BE2C (cell line): ENCODE results near the gene TSPAN16.

Source experiments
- DNase-seq: peaks from one replicate; pipeline ENCODE4 v3.0.0-alpha.2; 2020
- H3K27me3 ChIP-seq: fragments of 250-450 bp; sonication (Bioruptor Pico); 2 replicates; pipeline ENCODE4 v1.5.1; 2020; ENCODE audit warnings: mild to moderate bottlenecking
- H3K36me3 ChIP-seq: fragments of 250-450 bp; sonication (Bioruptor Pico); 2 replicates; pipeline ENCODE4 v1.5.1; 2020; ENCODE audit warnings: mild to moderate bottlenecking
- H3K4me1 ChIP-seq: fragments of 250-450 bp; sonication (Bioruptor Pico); 2 replicates; pipeline ENCODE4 v1.5.1; 2020
- H3K4me3 ChIP-seq: 2 replicates; pipeline ENCODE4 v1.5.1; 2011; ENCODE audit warnings: low read depth, low read length
- H3K9me3 ChIP-seq: fragments of 250-450 bp; sonication (Bioruptor Pico); 2 replicates; pipeline ENCODE4 v1.5.1; 2020
- TF ChIP-seq, protein P1 (sequence below): IDR thresholded peaks from 2 replicates; pipeline ENCODE4 v1.5.1; 2012; ENCODE audit warnings: mild to moderate bottlenecking, low read depth, low read length

TSPAN16 gene

DNA sequence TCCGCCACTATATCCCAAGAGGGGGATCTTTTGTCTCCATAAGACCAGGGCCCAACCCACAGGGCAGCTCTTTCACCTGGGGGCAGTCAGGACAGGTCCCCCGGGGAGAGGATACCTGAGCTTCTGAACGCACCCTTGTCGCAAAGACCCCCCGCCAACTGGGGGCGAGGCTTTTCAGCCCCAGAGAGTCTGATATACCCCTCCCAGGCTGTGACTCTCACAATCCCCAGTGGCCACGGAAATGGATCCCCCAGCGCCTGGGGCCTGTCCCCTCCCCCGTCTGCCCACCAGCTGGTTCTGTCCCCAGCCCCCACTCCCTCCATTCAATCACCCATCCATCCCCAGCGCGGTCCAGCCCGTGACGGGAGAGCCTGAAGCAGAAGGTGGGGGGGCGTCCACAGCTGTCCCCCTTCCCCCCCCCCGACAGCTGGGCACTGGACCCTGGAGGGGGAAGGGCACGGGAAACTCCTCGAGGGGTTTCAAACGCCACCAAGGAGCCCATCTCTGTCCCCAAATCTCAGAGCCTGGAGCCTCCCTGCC, 34.5 kb upstream of the TSPAN16 start:
- H3K9me3 ChIP-seq = no peaks in the 10 kb centered on the region
- peak overlapping the region; percentile 49 for H3K4me3 ChIP-seq
- TF ChIP-seq, protein P1, sequence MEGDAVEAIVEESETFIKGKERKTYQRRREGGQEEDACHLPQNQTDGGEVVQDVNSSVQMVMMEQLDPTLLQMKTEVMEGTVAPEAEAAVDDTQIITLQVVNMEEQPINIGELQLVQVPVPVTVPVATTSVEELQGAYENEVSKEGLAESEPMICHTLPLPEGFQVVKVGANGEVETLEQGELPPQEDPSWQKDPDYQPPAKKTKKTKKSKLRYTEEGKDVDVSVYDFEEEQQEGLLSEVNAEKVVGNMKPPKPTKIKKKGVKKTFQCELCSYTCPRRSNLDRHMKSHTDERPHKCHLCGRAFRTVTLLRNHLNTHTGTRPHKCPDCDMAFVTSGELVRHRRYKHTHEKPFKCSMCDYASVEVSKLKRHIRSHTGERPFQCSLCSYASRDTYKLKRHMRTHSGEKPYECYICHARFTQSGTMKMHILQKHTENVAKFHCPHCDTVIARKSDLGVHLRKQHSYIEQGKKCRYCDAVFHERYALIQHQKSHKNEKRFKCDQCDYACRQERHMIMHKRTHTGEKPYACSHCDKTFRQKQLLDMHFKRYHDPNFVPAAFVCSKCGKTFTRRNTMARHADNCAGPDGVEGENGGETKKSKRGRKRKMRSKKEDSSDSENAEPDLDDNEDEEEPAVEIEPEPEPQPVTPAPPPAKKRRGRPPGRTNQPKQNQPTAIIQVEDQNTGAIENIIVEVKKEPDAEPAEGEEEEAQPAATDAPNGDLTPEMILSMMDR = no peak
- no peaks in the 10 kb centered on the region for H3K4me1 ChIP-seq
- H3K27me3 ChIP-seq = no peaks in the 10 kb centered on the region
- no peak for DNase-seq
- no peaks in the 10 kb centered on the region for H3K36me3 ChIP-seq

DNA sequence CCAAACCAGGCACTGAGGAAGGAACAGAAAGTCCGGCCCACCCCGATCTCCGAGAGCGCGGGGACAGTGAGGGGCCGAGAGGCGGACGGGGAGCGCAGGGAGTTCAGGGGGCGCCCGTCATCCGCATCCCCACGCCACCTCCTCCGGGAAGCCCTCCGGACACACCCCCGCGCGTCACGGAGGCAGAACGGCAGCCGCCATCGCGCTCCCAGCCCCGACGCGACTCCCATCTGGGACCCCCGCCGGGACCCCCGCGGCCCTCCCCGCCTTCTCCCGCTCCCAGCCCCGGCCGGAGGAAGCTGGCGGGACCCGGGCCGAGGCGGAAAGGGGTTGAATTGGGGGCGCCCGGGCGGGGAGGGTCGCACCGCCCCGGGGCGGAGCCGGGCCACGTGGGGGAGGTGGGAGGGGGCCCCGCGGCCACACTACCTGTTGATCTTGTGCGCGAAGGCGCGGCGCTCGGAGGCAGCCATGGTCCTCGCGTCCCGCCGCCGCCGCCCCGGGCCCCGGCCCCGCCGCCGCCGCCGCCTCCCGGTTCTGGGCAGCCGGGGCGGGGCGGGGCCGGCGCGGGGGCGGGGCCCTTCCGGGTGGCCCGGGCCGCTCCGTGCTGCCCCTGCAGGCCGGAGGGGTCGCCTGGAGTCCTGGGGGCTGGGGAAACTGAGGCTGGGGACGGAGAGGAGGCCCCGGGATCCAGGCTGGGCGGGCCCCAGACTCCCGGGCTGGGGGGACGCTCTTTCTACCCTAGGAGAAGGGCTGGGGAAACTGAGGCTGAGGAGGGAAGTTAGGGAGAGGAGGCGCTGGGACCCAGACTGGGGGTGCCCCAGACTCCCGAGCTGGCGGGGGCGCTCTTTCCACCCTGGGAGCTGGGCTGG, 33.8 kb upstream of the TSPAN16 start, which contains the start of gene DOCK6:
TSS of gene DOCK6 (minus strand) at position 554 of the 869 bp plus-strand sequence. CDS start at position 470, 84 bp downstream.
- Histone ChIP-seq H3K9me3 (no peaks in the 10 kb centered on the region), H3K36me3 (no peaks in the 10 kb centered on the region), H3K4me1 (no peaks in the 10 kb centered on the region), H3K27me3 (no peaks in the 10 kb centered on the region), H3K4me3 (peak within 1 kb of the TSS; percentile 49)
- TF ChIP-seq, protein P1 = no peak; the same call in 1 of the 2 replicates
- DNase-seq = peak; percentile 32

DNA sequence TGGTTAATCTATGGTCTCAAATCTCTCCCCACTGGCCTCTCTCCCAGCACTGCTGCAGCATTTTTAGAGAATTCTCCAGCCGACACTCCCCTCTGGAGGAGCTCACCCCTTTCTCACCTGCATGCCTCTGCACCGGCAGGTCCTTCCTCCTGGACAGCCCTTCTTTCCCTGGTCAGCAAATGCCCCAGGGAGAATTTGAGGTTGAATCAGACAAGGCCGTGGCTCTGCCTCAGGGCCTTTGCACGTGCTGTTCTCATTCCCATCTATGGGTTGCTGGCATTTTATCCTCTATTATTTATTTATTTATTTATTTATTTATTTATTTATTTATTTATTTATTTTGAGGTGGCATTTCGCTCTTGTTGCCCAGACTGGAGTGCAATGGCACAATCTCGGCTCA, 32.2 kb upstream of the TSPAN16 start:
- Histone ChIP-seq H3K9me3 (no peaks in the 10 kb centered on the region), H3K4me1 (no peaks in the 10 kb centered on the region), H3K36me3 (no peaks in the 10 kb centered on the region), H3K27me3 (no peaks in the 10 kb centered on the region), H3K4me3 (no peak overlapping the region)
- no peak for DNase-seq
- TF ChIP-seq, protein P1 = no peak

DNA sequence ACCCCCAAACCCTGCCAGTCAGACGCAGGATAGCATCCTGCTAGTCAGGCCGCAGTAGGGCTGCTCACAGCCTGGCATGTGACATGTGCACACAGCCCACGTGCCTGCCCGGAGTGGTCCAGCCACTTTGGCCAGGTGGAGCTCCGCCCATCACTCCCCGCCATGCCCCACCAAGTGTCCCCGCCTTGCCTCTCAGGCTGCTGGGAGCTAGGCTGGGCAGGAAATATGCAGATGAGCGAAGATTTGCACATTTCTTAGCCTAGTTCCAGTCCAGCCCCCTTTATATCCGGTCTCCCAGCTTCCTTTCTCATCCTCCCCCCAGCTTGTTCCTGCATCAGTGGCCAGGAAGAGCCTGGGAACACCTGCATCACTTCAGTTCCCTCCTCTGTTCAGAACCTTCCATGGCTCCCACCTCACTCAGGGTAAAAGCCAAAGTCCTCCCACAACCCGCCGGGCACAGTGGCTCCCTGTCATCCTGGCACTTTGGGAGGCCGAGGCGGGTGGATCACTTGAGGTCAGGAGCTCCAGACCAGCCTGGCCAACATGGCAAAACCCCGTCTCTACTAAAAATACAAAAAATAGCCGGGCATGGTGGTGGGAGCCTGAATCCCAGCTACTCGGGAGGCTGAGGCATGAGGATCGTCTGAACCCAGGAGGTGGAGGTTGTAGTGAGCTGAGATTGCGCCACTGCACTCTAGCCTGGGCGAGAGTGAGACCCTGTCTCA, 31.3 kb upstream of the TSPAN16 start:
- H3K36me3 ChIP-seq = no peaks in the 10 kb centered on the region
- H3K4me1 ChIP-seq = no peaks in the 10 kb centered on the region; the same call in 1 of the 2 replicates
- H3K4me3 ChIP-seq = no peak overlapping the region
- TF ChIP-seq, protein P1 = no peak
- H3K9me3 ChIP-seq = no peaks in the 10 kb centered on the region
- H3K27me3 ChIP-seq = no peaks in the 10 kb centered on the region
- no peak for DNase-seq

DNA sequence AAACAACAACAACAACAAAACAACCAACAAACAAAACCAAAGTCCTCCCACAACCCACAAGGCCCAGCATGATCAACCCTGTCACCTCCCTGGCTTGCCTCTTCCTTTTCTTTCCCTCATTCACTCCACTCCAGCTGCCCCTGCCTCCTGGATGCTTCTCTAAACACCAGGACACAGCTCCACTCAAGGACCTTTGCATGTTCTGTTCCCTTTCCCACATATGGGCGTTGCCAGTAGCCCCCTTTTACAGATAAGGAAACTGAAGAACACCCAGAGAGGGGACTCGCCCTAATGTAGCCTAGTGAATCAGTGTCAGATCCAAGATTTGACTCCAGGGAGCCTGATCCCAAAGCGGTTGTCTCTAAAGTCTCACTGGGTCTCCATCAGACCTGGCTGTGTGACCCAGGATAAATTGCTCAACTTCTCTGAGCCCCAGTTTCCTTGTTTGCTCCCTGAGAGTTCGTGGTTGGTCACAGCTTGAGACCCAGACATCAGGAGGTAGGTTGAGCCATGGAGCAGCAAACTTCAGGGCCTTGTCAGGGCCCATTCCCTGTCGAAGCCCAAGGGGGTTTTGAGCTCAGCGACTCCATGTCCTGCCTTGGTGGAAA, 30.7 kb upstream of the TSPAN16 start:
- Histone ChIP-seq H3K4me1 (no peaks in the 10 kb centered on the region; the same call in 1 of the 2 replicates), H3K9me3 (no peaks in the 10 kb centered on the region), H3K27me3 (no peaks in the 10 kb centered on the region), H3K4me3 (no peak overlapping the region), H3K36me3 (no peaks in the 10 kb centered on the region)
- DNase-seq = no peak
- TF ChIP-seq, protein P1 = no peak
